ENCODE data around the gene USP30.

- TF ChIP-seq CTCF (IDR thresholded peaks at IDR 0.05) (no peak), POLR2A (IDR thresholded peaks at IDR 0.05) (no peak)
These were observed 68.2 kb downstream of the USP30 start for GRCh38 chr12:109120557-109120956.
